ENCODE data around the gene CDK5R2. TPM values are rescaled to one million over a fixed set of nuclear protein-coding genes. Genes with fewer than 3 reads are reported as not detected.

Gene CDK5R2
- total RNA-seq, 1 donor from 2014 or later: not detected

- Mint-ChIP-seq H3K27me3 (peaks cover 83% of the 10 kb centered on the region), H3K27ac (no peak overlapping the region), H3K4me1 (peaks cover 4% of the 10 kb centered on the region), H3K4me3 (no peak overlapping the region), H3K9me3 (no peaks in the 10 kb centered on the region), H3K36me3 (ENCODE audit: low read depth) (peaks cover 2% of the 10 kb centered on the region)
- intact Hi-C loops (cut with micrococcal nuclease): loop anchor here (10.0 kb wide), 1 partner anchor 507 kb away; the partner anchor contains the start of gene GMPPA
- no peak for DNase-seq
Measured at GRCh38 chr2:218988164-218988563, 28.7 kb downstream of the CDK5R2 start.

- H3K9me3 Mint-ChIP-seq: no peaks in the 10 kb centered on the region
- peaks cover 2% of the 10 kb centered on the region for H3K36me3 Mint-ChIP-seq (ENCODE audit: low read depth)
- H3K27ac Mint-ChIP-seq: no peak overlapping the region
- peaks cover 79% of the 10 kb centered on the region for H3K27me3 Mint-ChIP-seq
- H3K4me1 Mint-ChIP-seq: peaks cover 4% of the 10 kb centered on the region
- H3K4me3 Mint-ChIP-seq: no peak overlapping the region
- no peak for DNase-seq
- intact Hi-C loops (cut with micrococcal nuclease): loop anchor here (10.0 kb wide), 1 partner anchor 506 kb away; the partner anchor contains the start of gene GMPPA
Measured at GRCh38 chr2:218988650-218989049, 29.2 kb downstream of the CDK5R2 start.

DNA sequence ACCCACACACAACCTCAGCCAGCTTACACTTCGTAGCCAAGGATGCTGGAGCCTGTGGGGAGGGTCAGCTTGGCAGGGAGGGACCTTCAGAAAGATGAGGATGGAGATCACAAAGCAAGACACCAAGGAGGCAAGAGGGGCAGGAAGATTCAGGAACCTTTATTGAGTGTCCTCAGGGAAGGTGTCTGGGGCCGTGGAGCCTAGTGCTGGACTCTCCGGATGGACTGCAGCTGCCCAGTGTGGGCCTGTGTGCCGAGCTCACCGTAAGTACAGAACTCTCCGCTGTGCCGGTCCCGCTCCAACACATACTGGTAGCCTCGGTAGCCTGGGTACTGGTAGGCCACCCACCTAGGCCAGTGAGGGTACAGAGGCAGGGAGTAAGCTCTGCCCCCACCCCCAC, 30.6 kb downstream of the CDK5R2 start:
- H3K4me3 Mint-ChIP-seq: no peak overlapping the region
- DNase-seq: no peak
- H3K9me3 Mint-ChIP-seq: no peaks in the 10 kb centered on the region
- H3K27ac Mint-ChIP-seq: no peak overlapping the region
- H3K36me3 Mint-ChIP-seq (ENCODE audit: low read depth): peaks cover 2% of the 10 kb centered on the region
- intact Hi-C loops (cut with micrococcal nuclease): no loop called here
- peaks cover 5% of the 10 kb centered on the region for H3K4me1 Mint-ChIP-seq
- peaks cover 84% of the 10 kb centered on the region for H3K27me3 Mint-ChIP-seq

DNA sequence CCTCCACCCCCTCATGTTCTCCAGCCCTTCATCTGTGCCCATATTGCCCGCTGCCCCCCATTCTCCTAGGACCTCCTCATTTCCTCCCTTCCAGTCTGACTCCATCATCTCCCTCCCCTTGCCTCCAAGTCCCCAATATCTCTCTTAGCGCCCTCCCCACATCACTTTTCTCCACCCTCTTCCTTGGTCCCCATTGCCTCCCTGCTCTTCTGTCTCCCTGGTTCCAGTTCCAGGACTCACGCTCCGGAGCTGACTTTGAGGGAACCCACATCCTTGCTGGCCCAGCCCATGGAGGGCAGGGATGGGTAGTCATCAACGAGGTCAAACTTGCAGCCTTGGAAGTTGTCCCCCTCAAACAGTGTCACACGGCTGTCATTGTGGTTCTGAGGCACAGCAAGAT, 31.1 kb downstream of the CDK5R2 start:
- intact Hi-C loops (cut with micrococcal nuclease): no loop called here
- H3K9me3 Mint-ChIP-seq: no peaks in the 10 kb centered on the region
- no peak overlapping the region for H3K27ac Mint-ChIP-seq
- peaks cover 2% of the 10 kb centered on the region for H3K36me3 Mint-ChIP-seq (ENCODE audit: low read depth)
- H3K4me1 Mint-ChIP-seq: peaks cover 5% of the 10 kb centered on the region
- H3K27me3 Mint-ChIP-seq: peaks cover 87% of the 10 kb centered on the region
- no peak overlapping the region for H3K4me3 Mint-ChIP-seq
- no peak for DNase-seq

- H3K9me3 Mint-ChIP-seq: no peaks in the 10 kb centered on the region
Measured at GRCh38 chr2:218991674-218992168, 32.3 kb downstream of the CDK5R2 start.

DNA sequence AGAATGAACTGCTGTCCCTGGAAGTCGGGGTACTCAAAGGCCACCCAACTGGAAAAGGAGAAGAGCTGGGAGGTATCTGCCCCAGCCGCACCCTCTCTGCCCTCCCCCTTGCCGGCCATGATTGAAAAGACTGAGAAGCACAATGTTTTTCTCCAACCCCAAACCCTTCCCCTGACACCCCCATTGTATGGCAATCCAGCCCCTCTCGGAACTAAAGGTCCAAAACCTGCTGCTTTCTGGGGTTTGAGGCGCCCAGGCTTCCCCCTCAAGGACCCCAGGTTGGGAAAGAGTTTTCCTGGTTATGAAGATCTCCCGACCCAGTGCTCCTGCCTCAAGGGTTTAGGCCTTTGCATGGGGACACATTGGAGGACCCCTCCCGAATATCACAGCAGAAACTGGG, 32.7 kb downstream of the CDK5R2 start:
- Mint-ChIP-seq H3K27ac (no peak overlapping the region), H3K36me3 (ENCODE audit: low read depth) (no peaks in the 10 kb centered on the region), H3K4me3 (no peak overlapping the region), H3K4me1 (peaks cover 3% of the 10 kb centered on the region), H3K27me3 (peaks cover 84% of the 10 kb centered on the region), H3K9me3 (no peaks in the 10 kb centered on the region)
- DNase-seq: no peak
- intact Hi-C loops (cut with micrococcal nuclease): no loop called here

More at GRCh38 chr2:218991674-218992168, 32.3 kb downstream of the CDK5R2 start:
- Mint-ChIP-seq H3K27me3 (peaks cover 85% of the 10 kb centered on the region), H3K36me3 (ENCODE audit: low read depth) (no peaks in the 10 kb centered on the region), H3K27ac (no peak overlapping the region), H3K4me3 (no peak overlapping the region), H3K4me1 (peaks cover 3% of the 10 kb centered on the region)
- intact Hi-C loops (cut with micrococcal nuclease): no loop called here
- DNase-seq: no peak

GRCh38 chr2:218992703-218993344, 33.4 kb downstream of the CDK5R2 start:
- H3K27ac Mint-ChIP-seq: no peak overlapping the region
- no peaks in the 10 kb centered on the region for H3K36me3 Mint-ChIP-seq (ENCODE audit: low read depth)
- no peak overlapping the region for H3K4me3 Mint-ChIP-seq
- H3K4me1 Mint-ChIP-seq: peaks cover 3% of the 10 kb centered on the region
- intact Hi-C loops (cut with micrococcal nuclease): no loop called here
- no peaks in the 10 kb centered on the region for H3K9me3 Mint-ChIP-seq
- DNase-seq: no peak
- H3K27me3 Mint-ChIP-seq: peaks cover 83% of the 10 kb centered on the region

DNA sequence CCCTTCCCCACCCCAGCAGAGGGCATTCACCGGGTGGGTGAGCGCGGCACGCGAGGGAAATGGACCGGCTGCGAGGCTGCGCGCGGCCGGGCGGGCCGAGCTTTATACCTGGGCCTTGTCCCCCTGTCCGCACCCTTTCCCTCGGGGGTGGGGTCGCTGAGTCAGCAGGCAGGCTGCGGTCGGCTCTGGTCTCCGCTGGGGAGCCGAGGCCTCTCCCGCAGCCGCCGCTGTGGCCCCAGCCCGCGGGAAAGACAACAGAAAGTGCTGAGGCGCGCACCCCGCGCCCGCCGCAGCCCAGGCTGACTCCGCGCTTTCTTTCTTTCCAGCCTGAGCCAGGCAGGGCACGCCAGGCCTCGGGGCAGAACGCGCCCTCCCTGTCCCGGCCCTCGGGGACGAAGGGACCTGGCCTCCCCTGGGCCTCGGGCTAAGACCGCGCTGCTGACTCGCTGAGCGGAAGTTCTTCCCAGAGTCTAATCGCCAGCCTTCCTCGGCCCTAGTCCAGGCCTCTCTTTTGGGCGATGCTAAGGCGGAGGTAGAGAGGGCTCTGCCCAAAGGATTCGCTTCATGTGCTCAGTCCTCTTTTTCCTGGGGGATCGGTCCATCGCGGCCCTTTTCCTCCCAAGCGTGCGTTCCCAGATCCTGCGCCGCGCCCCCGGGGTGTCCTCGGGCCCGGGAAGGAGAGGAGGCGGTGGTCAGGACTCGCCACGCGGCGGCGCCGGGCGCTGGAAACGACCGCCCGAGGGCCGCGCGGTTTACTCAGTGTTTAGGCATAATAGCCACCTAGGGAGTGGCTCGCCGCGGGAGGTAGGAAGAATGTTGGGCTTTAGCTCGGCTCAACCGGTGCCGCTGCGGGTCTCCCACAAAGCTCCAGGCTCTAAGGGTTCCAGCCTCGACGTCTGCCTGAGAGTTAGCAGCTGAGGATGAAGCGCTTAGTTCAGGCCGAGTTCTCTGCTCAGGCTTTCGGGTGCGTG, 34.2 kb downstream of the CDK5R2 start, which contains the start of gene CRYBA2:
Gene CRYBA2, minus strand, starts transcription at position 78 of the 971 bp plus-strand sequence. CDS start 246 bp downstream, outside the sequence.
- Mint-ChIP-seq H3K27ac (no peak within 1 kb of the TSS), H3K27me3 (peaks cover 88% of the 10 kb centered on the region), H3K4me3 (no peak within 1 kb of the TSS), H3K4me1 (peaks cover 3% of the 10 kb centered on the region), H3K36me3 (ENCODE audit: low read depth) (no peaks in the 10 kb centered on the region), H3K9me3 (no peaks in the 10 kb centered on the region)
- no peak for DNase-seq
- intact Hi-C loops (cut with micrococcal nuclease): no loop called here

DNA sequence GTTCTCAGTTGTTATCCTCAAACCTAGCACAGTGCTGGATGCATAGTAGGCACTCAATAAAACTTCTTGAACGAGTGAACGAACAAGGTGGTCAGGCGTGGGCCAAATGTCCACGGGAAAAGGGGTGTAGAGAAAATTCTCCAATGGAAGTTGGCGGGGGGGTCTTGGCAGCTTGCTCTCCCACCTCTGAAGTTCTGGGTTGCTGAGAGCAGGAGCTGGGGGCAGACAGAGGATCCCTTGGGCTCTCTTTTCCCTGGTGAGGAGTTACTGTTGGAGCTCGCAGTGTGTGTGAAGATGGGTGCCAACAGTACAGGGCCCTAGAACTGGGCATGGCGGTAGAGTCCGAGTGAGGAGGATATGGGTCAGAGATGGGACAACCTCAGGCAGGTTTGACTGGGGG, 36.1 kb downstream of the CDK5R2 start:
- Mint-ChIP-seq H3K9me3 (no peaks in the 10 kb centered on the region), H3K27ac (no peak overlapping the region), H3K4me3 (no peak overlapping the region), H3K27me3 (peaks cover 81% of the 10 kb centered on the region), H3K4me1 (peaks cover 3% of the 10 kb centered on the region), H3K36me3 (ENCODE audit: low read depth) (no peaks in the 10 kb centered on the region)
- intact Hi-C loops (cut with micrococcal nuclease): loop anchor here (5.0 kb wide), 1 partner anchor 33 kb away; no protein-coding TSS in a partner anchor
- DNase-seq: no peak

DNA sequence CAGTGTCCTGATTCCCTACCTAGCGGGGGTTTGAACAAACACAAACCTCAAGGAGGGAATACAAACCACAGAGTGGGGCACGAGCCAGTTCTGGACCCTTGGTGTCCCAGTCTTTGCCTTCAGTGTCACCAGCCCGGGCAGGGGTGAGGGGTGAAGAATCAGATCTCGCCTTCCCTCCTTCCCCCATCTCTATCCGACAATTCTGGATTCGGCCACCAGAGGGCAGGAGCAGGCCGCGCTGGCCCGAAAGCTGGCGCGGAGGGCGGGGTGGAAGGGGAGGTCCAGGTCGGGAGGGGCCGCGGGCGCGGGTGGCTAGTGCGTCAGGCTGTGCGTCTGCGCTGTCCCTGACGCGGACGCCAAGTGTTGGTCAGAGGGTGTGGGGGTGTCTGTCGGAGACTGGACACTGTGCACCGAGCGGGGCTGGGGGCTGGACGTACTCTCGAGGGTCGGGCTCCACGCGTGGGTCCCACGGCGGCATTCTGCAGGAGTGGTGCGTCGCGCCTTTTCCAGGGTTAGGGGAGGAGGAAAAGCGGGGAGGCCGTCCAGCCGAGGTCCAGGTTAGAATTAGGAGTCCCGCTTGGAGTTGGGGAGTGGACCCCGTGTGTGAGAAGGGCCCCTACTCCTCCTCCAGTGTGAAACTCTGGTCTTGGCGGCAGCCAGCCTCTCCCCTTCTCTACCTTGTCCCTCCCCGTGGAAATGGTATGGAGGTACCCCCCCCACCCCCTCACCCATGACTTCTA, 36.7 kb downstream of the CDK5R2 start:
- Mint-ChIP-seq H3K36me3 (ENCODE audit: low read depth) (no peaks in the 10 kb centered on the region), H3K4me1 (peaks cover 3% of the 10 kb centered on the region), H3K4me3 (peak overlapping the region; percentile 34), H3K9me3 (no peaks in the 10 kb centered on the region), H3K27me3 (peaks cover 81% of the 10 kb centered on the region), H3K27ac (no peak overlapping the region)
- intact Hi-C loops (cut with micrococcal nuclease): loop anchor here (1.0 to 5.0 kb wide), 2 partner anchors 16 to 34 kb away; no protein-coding TSS in a partner anchor
- peak; percentile 93 for DNase-seq

- H3K4me1 Mint-ChIP-seq: peaks cover 3% of the 10 kb centered on the region
- intact Hi-C loops (cut with micrococcal nuclease): loop anchor here (1.0 to 5.0 kb wide), 2 partner anchors 17 to 35 kb away; no protein-coding TSS in a partner anchor
- no peak for DNase-seq
- H3K27ac Mint-ChIP-seq: no peak overlapping the region
- no peaks in the 10 kb centered on the region for H3K36me3 Mint-ChIP-seq (ENCODE audit: low read depth)
- H3K9me3 Mint-ChIP-seq: no peaks in the 10 kb centered on the region
- H3K27me3 Mint-ChIP-seq: peaks cover 77% of the 10 kb centered on the region
- no peak overlapping the region for H3K4me3 Mint-ChIP-seq
Measured at GRCh38 chr2:218996937-218997336, 37.5 kb downstream of the CDK5R2 start.

DNA sequence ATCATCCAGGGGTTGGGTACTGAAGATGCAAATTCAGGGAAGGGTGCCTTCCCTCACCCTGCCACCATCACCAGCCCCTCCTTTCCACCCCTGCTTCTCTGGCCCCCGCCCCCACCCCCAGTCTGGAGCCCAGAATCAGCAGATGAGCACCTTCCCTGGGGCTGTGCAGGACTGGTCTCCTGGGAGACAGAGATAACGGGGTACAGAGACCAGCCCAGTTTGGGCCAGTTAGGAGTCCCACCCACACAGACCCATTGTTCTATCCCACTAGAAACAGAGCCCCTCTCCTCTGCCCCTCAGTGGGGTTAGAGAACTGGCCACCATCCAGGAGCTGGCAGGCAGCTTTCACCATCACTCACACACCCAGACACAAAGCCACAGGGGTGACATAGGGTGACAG, 38.3 kb downstream of the CDK5R2 start:
- Mint-ChIP-seq H3K36me3 (ENCODE audit: low read depth) (no peaks in the 10 kb centered on the region), H3K27me3 (peaks cover 75% of the 10 kb centered on the region)

DNA sequence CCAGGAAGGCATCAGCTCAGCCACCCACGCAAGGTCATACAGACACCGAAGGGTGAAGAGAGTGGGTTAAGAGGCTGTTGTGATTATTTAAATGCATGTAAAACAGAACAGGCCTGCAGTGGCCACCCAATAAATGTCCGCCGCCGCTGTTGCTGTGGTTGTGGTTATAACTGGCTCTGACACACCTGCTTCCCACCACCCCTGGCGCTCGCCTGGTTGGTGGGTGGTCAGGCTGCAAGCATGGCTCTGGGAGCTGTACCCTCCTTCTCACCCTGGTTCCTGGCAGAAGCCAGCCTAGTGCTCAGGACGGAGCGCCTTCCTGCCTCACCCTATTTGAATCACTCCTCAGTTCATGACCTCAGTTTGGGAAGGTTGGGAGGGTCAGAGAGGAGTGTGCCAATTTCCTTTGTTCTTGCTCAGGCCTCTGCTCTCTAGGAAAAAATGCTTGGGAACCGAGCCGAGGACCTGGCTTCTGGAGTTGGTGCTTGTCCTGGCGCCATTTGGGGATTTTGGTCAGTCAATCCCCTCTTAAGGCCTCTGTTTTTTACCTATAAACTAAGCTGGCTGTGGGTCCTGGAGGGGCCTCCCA, 39.0 kb downstream of the CDK5R2 start:
- H3K36me3 Mint-ChIP-seq (ENCODE audit: low read depth): no peaks in the 10 kb centered on the region
- H3K4me3 Mint-ChIP-seq: no peak overlapping the region
- no peaks in the 10 kb centered on the region for H3K9me3 Mint-ChIP-seq
- intact Hi-C loops (cut with micrococcal nuclease): loop anchor here (5.0 kb wide), 1 partner anchor 36 kb away; no protein-coding TSS in a partner anchor
- H3K27me3 Mint-ChIP-seq: peaks cover 79% of the 10 kb centered on the region
- H3K27ac Mint-ChIP-seq: no peak overlapping the region
- DNase-seq: no peak
- peaks cover 5% of the 10 kb centered on the region for H3K4me1 Mint-ChIP-seq

More for the DNA sequence above, 38.3 kb downstream of the CDK5R2 start:
- intact Hi-C loops (cut with micrococcal nuclease): loop anchor here (5.0 kb wide), 1 partner anchor 35 kb away; no protein-coding TSS in a partner anchor
- peaks cover 5% of the 10 kb centered on the region for H3K4me1 Mint-ChIP-seq
- no peak overlapping the region for H3K27ac Mint-ChIP-seq
- DNase-seq: no peak
- H3K4me3 Mint-ChIP-seq: no peak overlapping the region
- H3K9me3 Mint-ChIP-seq: no peaks in the 10 kb centered on the region
